MM.1S (cell line): ENCODE results near the gene C7.

Experiments
- EZH2 ChIP-seq: fragments of 300-600 bp; sonication (generic); optimal IDR thresholded peaks from 2 replicates; pipeline ENCODE3; 2017; ENCODE audit warnings: low read depth, mild to moderate bottlenecking, antibody characterized with exemption, low read length, mixed read lengths
- TF ChIP-seq, protein P1 (sequence below): fragments of 300-600 bp; sonication (generic); IDR thresholded peaks from 2 replicates; pipeline ENCODE4 v1.5.1; 2016; ENCODE audit warnings: antibody characterized with exemption, low read length, mixed read lengths

DNA sequence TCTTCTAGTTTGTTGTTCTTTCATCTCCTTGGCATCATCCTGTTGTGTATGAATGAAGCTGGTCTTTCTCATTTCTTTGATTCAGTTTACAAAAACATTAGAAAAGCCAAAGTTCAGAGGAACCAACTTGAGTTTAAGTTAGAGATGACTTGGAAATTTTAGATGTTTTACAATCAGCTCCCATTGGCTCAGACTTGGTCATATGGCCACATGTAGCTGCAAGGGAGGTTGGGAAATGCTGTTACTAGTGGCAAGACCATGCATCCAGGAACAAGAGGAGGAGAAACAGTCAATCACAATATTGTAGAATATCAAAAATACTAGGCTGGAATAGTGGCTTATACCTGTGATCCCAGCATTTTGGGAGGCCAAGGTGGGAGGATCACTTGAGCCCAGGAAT, 48.6 kb upstream of the C7 start:
- no peak for TF ChIP-seq EZH2
- TF ChIP-seq, protein P1, sequence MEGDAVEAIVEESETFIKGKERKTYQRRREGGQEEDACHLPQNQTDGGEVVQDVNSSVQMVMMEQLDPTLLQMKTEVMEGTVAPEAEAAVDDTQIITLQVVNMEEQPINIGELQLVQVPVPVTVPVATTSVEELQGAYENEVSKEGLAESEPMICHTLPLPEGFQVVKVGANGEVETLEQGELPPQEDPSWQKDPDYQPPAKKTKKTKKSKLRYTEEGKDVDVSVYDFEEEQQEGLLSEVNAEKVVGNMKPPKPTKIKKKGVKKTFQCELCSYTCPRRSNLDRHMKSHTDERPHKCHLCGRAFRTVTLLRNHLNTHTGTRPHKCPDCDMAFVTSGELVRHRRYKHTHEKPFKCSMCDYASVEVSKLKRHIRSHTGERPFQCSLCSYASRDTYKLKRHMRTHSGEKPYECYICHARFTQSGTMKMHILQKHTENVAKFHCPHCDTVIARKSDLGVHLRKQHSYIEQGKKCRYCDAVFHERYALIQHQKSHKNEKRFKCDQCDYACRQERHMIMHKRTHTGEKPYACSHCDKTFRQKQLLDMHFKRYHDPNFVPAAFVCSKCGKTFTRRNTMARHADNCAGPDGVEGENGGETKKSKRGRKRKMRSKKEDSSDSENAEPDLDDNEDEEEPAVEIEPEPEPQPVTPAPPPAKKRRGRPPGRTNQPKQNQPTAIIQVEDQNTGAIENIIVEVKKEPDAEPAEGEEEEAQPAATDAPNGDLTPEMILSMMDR, result no peak
